Nephron (organoid): ENCODE measurements around the gene ZFAND2A.

Source experiments
- H3K27ac Mint-ChIP-seq, 3 experiments: 2 replicates each; pipeline ENCODE4 v1.8.0; 2020; ENCODE audit warnings: mixed read lengths in 3 of 3, mild to moderate bottlenecking in 2 of 3, moderate library complexity in 1 of 3
- H3K27me3 Mint-ChIP-seq: 2 replicates; pipeline ENCODE4 v1.8.0; 2021; ENCODE audit warnings: low read depth, mild to moderate bottlenecking, moderate library complexity, mixed read lengths
- H3K36me3 Mint-ChIP-seq: 2 replicates; pipeline ENCODE4 v1.8.0; 2020; ENCODE audit warnings: low read depth, mixed read lengths
- H3K4me1 Mint-ChIP-seq: 2 replicates; pipeline ENCODE4 v1.8.0; 2020; ENCODE audit warnings: mixed read lengths
- H3K4me3 Mint-ChIP-seq, 3 experiments: 2 replicates each; pipeline ENCODE4 v1.8.0; 2020; ENCODE audit warnings: mild to moderate bottlenecking in 3 of 3, mixed read lengths in 3 of 3, moderate library complexity in 2 of 3
- H3K9me3 Mint-ChIP-seq: 2 replicates; pipeline ENCODE4 v1.8.0; 2020; ENCODE audit warnings: mixed read lengths
- TF ChIP-seq, protein P1 (sequence below), 3 experiments: fragments of 200-600 bp; sonication (generic); IDR thresholded peaks; one replicate each; pipeline ENCODE4 v1.5.0; 2021; ENCODE audit warnings: antibody characterized with exemption in 3 of 3; ENCODE audit not compliant: unreplicated experiment in 3 of 3

Gene ZFAND2A

DNA sequence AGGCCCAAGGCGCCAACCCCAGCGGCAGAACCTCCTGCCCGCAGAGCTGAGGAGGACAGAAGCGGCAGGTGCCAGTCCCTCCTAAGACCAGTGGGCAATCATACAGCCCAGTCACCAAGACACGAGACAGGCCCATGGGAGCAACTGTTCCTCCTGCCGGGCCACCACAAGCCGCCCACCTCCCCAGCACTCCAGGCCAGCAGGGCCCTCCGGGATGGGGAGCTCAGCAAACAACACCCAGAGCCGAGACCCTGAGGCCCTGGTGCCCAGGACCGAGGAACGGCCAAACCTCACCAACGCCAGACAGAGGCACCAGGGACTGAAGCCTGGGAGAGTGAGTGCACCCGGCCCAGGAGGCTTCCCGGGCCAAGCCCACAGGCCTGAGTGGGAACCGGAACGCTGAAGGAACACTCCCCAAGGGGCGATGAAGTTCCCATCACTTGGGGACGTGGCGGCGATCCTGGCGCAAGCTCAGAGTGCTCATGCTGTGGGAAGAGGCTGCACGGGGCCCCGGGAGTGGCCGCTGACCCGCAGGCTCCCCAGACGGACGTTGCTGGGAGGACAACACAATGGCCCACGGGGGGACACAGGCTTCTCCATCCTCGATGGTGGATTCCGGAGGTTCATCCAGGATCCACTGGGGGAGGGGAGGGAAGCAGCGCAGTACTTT lies 37.0 kb downstream of the ZFAND2A start:
- no peaks in the 10 kb centered on the region for H3K9me3 Mint-ChIP-seq
- no peaks in the 10 kb centered on the region for H3K27me3 Mint-ChIP-seq
- peaks cover 41% of the 10 kb centered on the region for H3K4me1 Mint-ChIP-seq
- TF ChIP-seq, protein P1, sequence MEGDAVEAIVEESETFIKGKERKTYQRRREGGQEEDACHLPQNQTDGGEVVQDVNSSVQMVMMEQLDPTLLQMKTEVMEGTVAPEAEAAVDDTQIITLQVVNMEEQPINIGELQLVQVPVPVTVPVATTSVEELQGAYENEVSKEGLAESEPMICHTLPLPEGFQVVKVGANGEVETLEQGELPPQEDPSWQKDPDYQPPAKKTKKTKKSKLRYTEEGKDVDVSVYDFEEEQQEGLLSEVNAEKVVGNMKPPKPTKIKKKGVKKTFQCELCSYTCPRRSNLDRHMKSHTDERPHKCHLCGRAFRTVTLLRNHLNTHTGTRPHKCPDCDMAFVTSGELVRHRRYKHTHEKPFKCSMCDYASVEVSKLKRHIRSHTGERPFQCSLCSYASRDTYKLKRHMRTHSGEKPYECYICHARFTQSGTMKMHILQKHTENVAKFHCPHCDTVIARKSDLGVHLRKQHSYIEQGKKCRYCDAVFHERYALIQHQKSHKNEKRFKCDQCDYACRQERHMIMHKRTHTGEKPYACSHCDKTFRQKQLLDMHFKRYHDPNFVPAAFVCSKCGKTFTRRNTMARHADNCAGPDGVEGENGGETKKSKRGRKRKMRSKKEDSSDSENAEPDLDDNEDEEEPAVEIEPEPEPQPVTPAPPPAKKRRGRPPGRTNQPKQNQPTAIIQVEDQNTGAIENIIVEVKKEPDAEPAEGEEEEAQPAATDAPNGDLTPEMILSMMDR (IDR thresholded peaks at IDR 0.05; ENCODE audit: unreplicated experiment in 3 of 3) = no peak
- H3K4me3 Mint-ChIP-seq = peak overlapping the region in 2 of 3 experiments; percentile 15 to 35
- H3K27ac Mint-ChIP-seq = peak overlapping the region in 2 of 3 experiments; percentile 46 to 75
- peaks cover 12% of the 10 kb centered on the region for H3K36me3 Mint-ChIP-seq

DNA sequence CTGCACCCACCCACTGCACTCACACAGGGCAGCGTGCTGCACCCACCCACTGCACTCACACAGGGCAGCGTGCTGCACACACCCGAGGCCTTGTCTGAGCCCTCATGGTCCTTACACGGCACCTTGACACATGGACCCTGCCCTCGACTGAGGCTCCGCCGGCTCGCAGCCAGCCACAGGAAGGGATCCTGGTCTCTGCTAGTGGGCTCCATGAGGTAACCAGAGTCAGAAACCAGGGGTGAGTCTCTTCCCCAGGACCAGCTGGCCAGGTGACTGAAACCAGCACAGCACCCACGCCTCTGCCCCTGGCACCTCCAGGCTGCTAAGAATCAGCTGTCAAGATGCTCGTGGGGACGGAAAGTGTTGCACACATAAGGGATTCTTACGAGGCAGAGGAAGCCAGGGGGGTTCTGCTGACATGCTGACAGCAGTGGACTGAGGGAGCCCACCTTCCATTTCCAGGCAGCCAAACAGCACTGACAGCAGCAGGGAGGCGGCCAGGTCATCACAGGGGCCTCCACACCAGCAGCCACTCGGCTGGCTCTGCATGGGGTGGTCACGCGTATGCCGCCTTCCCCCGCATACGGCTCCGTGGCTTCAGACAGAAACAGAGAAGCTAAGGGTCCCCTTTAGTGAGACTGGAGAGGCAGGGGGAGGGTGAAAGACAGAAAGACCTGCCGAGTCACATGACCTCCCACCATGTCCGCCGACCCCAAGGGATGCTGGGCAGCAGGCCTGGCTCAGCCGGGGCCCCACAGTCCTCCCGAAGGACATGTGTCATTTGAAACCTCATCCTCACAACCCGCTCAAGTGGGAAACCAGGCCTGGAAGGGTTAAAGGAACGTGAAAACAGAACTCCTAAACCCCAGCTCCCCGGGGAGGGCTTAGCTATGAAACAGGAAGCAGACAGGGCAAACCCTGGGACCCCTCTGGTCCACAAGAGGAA lies 37.8 kb downstream of the ZFAND2A start:
- H3K27me3 Mint-ChIP-seq = peaks cover 3% of the 10 kb centered on the region
- H3K36me3 Mint-ChIP-seq = peaks cover 20% of the 10 kb centered on the region
- peaks cover 41% of the 10 kb centered on the region for H3K4me1 Mint-ChIP-seq
- H3K4me3 Mint-ChIP-seq = peak overlapping the region; percentile 15 to 41 (median 35)
- TF ChIP-seq, protein P1 (IDR thresholded peaks at IDR 0.05; ENCODE audit: unreplicated experiment in 3 of 3) = no peak
- peak overlapping the region in 2 of 3 experiments; percentile 46 to 75 for H3K27ac Mint-ChIP-seq
- H3K9me3 Mint-ChIP-seq = no peaks in the 10 kb centered on the region

DNA sequence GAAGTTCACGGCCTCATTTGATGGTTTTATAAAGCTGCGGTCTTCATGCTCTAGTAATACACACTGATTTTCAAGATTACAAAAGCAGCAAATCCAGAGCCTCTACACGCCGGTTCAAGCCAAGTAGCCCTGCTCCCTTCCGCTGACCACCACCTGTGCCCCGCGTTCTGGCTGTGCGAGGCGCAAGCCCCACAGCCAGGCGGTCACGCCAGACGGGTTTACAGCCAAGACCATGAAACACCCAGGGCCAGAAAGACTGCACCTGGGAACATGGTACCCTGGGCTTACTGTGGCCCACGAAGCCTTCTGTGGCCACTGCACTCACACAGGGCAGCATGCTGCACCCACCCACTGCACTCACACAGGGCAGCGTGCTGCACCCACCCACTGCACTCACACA lies 38.5 kb downstream of the ZFAND2A start:
- H3K4me1 Mint-ChIP-seq = peaks cover 36% of the 10 kb centered on the region
- no peak overlapping the region for H3K27ac Mint-ChIP-seq
- TF ChIP-seq, protein P1 (IDR thresholded peaks at IDR 0.05; ENCODE audit: unreplicated experiment in 3 of 3) = no peak
- no peaks in the 10 kb centered on the region for H3K9me3 Mint-ChIP-seq
- peaks cover 3% of the 10 kb centered on the region for H3K27me3 Mint-ChIP-seq
- H3K4me3 Mint-ChIP-seq = no peak overlapping the region
- peaks cover 14% of the 10 kb centered on the region for H3K36me3 Mint-ChIP-seq

DNA sequence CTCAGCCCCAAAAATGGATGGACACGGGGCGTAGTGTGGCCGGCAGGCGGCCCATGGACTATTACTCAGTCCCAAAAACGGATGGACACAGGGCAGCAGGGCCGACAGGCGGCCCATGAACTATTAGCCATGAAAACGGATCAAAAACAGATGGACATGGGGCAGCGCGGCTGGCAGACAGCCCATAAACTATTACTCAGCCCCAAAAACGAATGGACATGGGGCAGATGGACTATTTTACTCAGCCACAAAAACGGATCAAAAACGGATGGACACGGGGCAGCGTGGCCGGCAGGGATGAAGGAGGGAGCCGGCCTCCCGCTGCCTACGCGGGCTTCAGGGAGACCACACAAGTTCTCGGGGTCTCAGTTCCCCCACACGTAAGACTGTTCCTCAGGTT lies 39.2 kb downstream of the ZFAND2A start:
- Mint-ChIP-seq H3K4me1 (peaks cover 36% of the 10 kb centered on the region), H3K27me3 (peaks cover 3% of the 10 kb centered on the region), H3K9me3 (no peaks in the 10 kb centered on the region), H3K36me3 (peaks cover 16% of the 10 kb centered on the region), H3K4me3 (no peak overlapping the region), H3K27ac (peak overlapping the region in 1 of 3 experiments; percentile 68)
- TF ChIP-seq, protein P1 (IDR thresholded peaks at IDR 0.05; ENCODE audit: unreplicated experiment in 3 of 3) = no peak

DNA sequence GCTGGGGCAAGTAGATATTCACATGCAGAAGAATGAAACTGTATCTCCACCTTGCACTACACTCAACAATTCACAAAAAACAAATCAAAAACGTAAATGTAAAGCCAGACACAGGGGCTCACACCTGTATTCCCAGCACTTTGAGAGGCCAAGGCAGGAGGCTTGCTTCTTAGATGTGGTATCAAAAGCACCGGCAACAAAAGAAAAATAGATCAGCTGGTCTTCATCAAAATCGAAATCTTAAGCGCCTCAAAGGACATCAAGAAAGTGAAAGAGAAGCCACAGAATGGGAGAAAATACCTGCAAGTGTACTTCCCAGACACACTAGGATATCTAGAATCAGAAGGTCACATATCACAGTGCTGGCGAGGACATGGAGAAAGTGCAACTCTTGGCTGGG lies 40.8 kb downstream of the ZFAND2A start:
- peaks cover 21% of the 10 kb centered on the region for H3K36me3 Mint-ChIP-seq
- peaks cover 28% of the 10 kb centered on the region for H3K4me1 Mint-ChIP-seq
- H3K9me3 Mint-ChIP-seq = no peaks in the 10 kb centered on the region
- TF ChIP-seq, protein P1 (IDR thresholded peaks at IDR 0.05; ENCODE audit: unreplicated experiment in 3 of 3) = no peak
- peaks cover 3% of the 10 kb centered on the region for H3K27me3 Mint-ChIP-seq
- no peak overlapping the region for H3K4me3 Mint-ChIP-seq
- peak overlapping the region in 1 of 3 experiments; percentile 32 for H3K27ac Mint-ChIP-seq
